Measurements from ENCODE around the gene CLCA2.
A peak's percentile ranks its signal among the peaks of the same experiment; 100 is the strongest.

The CLCA2 gene

GRCh38 chr1:86472152-86472551, 48.2 kb downstream of the CLCA2 start:
- DNase-seq (ENCODE audit: low read depth in 1 of 2, low spot score in 1 of 2): no peak

- DNase-seq (ENCODE audit: low read depth in 1 of 2, low spot score in 1 of 2): no peak
These were observed 48.8 kb downstream of the CLCA2 start for GRCh38 chr1:86472767-86473166.

DNA sequence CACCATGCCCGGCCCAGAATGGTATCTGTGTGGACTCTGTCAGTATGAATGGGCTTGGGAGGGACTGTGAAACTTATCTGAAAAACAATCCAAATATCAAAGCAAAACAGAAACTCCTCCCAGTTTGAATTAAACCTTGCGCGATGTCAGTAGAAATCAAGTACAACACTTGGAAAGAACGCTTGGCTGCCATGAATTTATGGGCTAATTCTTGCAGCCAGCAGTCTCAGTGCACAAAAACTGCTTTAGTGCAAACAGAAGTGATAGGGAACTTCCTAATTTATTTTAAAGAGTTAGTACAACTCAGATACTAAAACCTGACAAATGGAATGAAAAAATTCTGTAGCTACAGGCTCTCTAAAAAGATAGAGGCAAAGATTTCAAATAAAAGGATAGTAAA, 53.3 kb downstream of the CLCA2 start:
- no peak for DNase-seq (ENCODE audit: low read depth in 1 of 2, low spot score in 1 of 2)

GRCh38 chr1:86477682-86478081, 53.7 kb downstream of the CLCA2 start:
- no peak for DNase-seq (ENCODE audit: low read depth in 1 of 2, low spot score in 1 of 2)

GRCh38 chr1:86478416-86479156, 54.6 kb downstream of the CLCA2 start:
- no peak for DNase-seq (ENCODE audit: low read depth in 1 of 2, low spot score in 1 of 2)

DNA sequence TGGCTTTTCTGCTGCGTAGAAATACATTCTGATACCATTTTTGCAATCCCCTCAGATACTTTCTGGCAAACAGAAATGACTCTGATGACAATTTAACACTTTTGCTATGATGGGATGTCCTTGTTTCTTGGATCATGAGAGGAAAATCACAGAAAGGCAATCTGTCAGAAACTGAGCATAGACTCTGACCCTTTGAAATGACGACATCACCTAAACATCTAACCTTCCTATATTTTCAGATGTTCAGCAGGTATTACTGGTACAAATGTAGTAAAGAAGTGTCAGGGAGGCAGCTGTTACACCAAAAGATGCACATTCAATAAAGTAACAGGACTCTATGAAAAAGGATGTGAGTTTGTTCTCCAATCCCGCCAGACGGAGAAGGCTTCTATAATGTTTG, 58.0 kb downstream of the CLCA2 start:
- DNase-seq (ENCODE audit: low read depth in 1 of 2, low spot score in 1 of 2): no peak

- no peak for DNase-seq (ENCODE audit: low read depth in 1 of 2, low spot score in 1 of 2)
These were observed 63.3 kb downstream of the CLCA2 start for GRCh38 chr1:86487131-86487810.

- DNase-seq (ENCODE audit: low read depth in 1 of 2, low spot score in 1 of 2): no peak
These were observed 63.8 kb downstream of the CLCA2 start for GRCh38 chr1:86487811-86488141.

DNA sequence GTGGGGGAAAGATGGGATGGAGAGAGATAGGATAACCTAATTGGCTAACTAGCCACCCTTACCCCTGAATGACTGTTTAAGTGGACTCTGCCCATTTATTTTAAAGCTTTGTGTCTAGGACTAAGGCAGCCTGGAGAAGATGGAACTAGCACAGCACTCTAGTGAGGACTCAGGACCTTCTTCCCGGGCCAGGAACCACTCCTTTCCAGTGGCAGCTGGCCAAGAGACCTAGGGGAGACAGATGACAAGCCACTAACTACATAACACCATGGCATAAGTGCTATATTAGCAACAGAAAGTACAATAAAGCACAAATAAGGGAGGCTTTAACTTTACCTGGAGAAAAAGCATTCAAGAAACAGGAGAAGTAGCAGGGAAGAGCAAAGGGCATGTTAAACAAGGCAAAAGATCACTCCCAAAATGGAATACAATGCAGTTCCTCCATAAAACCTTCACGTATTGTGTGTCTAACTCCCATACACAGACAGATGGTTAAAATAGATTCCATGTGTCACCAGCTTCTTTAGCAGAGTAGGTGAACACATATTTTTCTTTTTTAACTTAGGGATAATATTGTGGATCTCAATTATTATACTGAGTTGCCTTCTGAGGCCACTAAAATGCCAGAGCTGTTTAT, 65.4 kb downstream of the CLCA2 start:
- no peak for DNase-seq (ENCODE audit: low read depth in 1 of 2, low spot score in 1 of 2)

- no peak for DNase-seq (ENCODE audit: low read depth in 1 of 2, low spot score in 1 of 2)
These were observed 67.4 kb downstream of the CLCA2 start for GRCh38 chr1:86491171-86491950.

DNA sequence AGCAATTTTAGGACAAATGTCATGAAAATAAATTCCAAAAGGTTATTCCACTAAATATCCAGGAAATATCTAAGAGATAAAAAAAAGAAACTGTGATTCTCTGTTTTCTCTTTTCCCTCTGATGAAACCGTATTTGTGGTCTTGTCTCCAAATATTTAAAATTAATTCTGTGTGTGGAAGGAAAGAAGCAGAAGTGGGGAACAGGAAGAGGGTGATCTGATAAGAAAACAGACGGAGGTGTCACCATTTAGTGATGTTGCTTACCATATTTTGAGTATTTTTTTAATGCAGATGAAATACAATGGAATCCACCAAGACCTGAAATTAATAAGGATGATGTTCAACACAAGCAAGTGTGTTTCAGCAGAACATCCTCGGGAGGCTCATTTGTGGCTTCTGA, 74.3 kb downstream of the CLCA2 start:
- DNase-seq (ENCODE audit: low read depth in 1 of 2, low spot score in 1 of 2): no peak

- DNase-seq (ENCODE audit: low read depth in 1 of 2, low spot score in 1 of 2): no peak
These were observed 76.1 kb downstream of the CLCA2 start for GRCh38 chr1:86499987-86500593.

DNA sequence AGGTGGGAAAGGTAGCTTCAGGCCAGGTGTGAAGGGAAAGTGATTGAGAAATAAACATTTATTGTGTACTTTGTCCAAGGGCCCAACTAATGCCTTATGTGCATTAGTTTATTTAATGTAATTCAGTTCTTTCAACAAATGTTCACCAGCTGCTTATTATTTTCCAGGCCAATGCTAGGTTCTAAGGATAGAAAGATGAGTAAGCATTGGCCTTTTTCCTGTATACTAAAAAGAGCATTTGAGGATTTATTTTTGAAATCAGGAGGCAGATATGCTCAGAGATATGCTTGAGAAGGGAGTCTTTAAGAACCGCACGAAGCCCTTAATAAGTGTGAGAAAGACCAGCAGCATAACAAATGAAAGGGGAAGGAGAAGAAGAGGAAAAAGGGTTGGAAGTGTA, 76.7 kb downstream of the CLCA2 start:
- DNase-seq (ENCODE audit: low read depth in 1 of 2, low spot score in 1 of 2): no peak

- DNase-seq (ENCODE audit: low read depth in 1 of 2, low spot score in 1 of 2): peak in 1 of 2 donors; percentile 23
These were observed 78.2 kb downstream of the CLCA2 start for GRCh38 chr1:86502125-86502646.

- no peak for DNase-seq (ENCODE audit: low read depth in 1 of 2, low spot score in 1 of 2)
These were observed 78.9 kb downstream of the CLCA2 start for GRCh38 chr1:86502721-86503405.

DNA sequence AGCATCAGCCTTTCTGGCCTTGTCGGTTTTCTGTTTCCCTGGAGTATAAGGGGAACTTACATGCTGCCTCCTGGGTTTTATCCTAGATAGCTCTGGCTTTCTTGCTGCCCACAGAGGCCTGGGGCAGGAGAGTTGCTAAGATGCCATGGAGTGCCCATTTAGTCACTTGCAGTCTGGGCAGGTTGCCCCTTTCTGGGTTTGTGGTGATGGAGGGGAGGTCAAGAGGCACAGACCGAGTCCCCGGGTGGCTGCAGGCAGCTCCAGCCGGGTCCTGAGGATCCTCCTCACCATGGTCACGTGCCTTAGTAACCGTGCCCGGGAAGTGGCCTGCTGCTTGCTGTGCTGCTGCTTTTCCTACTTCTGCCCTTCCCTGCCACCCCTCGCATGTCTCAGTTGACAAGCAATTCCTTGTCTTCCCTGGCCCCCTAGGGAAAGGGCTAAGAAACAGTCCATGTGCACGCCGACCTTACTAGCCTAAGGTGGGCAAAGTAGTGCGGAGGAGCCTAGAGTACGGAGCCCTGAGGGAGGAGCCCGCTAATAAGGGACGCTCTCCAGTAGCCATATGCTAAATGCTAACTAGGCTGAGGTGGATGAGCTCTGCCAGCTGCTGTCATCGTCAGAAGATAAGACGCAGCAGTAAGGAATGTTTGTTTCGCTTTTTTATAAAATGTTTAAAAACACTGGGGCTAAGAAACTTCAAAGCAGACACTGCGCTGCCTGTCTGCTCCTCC, 79.6 kb downstream of the CLCA2 start:
- no peak for DNase-seq (ENCODE audit: low read depth in 1 of 2, low spot score in 1 of 2)

GRCh38 chr1:86504137-86504479, 80.1 kb downstream of the CLCA2 start:
- DNase-seq (ENCODE audit: low read depth in 1 of 2, low spot score in 1 of 2): no peak

DNA sequence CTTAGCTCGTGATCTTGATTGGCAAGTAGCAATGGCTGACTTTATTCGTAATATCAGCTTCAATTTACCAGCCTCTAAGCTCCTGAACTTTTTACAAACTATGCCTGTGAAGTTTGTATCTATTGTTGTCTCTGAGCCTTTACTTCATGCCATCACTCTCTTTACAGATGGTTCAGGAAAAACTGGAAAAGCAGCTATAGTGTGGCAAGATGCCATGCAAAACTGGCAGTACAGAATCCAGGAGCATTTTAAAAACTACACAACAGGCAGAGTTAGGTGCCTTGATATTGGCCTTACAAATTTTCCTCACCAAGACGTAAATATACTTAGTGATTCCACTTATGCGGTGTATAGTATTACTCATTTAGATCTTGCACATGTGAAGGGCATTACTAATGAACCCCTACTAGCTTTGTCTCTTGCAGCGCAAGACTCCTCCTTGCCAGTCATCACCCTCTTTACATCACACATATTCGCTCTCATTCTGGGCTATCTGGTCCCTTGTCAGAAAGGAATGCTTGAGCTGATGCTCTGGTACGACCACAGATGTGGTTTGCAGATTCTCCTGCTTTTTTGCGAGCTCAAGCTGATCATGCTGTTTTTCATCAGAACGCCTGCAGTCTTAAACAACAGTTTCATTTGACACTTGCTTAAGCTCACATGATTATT, 81.1 kb downstream of the CLCA2 start:
- DNase-seq (ENCODE audit: low read depth in 1 of 2, low spot score in 1 of 2): no peak

DNA sequence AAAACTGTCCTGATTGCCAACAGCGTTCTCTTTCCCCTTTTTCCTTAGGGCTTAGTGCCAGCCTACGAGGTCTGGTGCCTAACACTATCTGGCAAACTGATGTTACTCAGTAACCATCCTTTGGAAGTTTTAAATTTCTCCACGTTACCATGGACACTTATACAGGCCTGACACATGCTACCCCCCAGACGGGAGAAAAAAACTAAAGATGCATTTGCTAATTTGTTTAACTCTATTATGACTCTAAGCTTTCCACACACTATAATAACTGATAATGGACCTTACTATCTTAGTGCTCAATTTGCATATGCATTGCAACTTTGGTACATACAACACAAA, 81.6 kb downstream of the CLCA2 start:
- no peak for DNase-seq (ENCODE audit: low read depth in 1 of 2, low spot score in 1 of 2)

All from activated CD4-positive, alpha-beta T cell treated with anti-CD3 and anti-CD28 coated beads, Interleukin-2, amount 50 U/mL, for 24 hours (primary cell).